GM21576 (cell line): Measurements from ENCODE around the gene CA11.

Source experiments
- ATAC-seq: cut with Tn5 transposase; IDR thresholded peaks from one replicate; pipeline ENCODE4 v1.9.1; 2021; ENCODE audit warnings: mild to moderate bottlenecking, moderate library complexity; ENCODE audit not compliant: unreplicated experiment

Gene CA11

DNA sequence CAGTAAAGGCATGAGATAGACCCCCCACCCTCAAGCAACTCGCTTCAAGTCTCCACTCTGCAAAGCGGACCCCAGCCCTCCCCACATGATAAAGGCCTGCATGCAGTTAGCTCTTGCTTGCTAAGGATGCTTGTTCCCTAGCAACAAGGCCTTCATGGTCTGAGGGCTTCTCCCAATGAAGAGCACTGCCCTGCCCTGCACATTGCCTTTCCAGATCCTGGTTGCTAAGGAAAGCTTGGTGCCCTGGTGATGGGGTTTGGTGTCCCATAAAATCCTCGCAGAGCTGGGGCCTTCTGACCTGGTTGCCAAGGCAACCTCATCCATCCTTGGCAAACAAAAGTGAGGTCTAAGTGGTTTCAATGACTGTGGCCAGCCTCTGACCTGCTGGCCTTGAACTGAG is 14.8 kb downstream of the CA11 start:
- ATAC-seq, result no peak

DNA sequence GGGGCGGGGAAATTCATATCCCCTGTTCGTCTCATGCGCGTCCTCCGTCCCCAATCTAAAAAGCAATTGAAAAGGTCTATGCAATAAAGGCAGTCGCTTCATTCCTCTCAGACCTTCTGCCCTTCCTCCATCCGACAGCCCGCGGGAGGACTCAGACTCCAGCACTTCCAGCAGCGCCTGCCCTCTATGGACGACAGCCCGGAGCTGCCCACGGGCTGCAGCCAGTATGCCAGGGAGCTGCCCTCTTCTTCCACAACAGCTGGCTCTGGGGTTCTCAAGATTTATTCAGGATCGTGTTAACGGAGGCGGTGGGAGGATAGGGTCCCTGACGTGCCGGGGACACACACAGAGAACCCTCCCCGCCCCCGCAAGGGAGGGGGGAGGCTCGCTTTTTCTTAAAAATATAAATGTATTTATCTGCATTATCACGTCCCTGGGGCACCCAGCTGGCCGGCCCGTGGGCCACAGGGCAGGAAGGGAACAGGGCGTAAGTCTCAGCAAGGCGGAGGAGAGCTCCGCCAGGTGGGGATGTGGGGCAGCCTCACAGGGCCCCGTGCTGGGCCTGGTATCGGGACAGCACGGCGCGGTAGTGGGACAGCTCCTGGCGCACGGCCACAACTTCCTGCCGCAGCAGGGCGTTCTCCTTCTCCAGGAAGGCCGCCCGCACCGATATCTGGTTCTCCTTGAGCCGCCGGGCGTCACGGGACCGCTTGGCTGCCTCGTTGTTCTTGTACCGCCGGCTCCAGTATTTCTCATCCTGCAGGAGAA is 15.5 kb downstream of the CA11 start:
- ATAC-seq, result no peak

DNA sequence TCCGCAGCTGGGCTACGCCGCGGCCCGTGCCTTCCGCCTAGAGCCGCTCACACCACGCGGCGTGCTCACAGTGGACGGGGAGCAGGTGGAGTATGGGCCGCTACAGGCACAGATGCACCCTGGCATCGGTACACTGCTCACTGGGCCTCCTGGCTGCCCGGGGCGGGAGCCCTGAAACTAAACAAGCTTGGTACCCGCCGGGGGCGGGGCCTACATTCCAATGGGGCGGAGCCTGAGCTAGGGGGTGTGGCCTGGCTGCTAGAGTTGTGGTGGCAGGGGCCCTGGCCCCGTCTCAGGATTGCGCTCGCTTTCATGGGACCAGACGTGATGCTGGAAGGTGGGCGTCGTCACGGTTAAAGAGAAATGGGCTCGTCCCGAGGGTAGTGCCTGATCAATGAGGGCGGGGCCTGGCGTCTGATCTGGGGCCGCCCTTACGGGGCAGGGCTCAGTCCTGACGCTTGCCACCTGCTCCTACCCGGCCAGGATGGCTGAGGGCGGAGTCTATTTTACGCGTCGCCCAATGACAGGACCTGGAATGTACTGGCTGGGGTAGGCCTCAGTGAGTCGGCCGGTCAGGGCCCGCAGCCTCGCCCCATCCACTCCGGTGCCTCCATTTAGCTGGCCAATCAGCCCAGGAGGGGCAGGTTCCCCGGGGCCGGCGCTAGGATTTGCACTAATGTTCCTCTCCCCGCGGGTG is 16.2 kb downstream of the CA11 start:
- no peak for ATAC-seq

DNA sequence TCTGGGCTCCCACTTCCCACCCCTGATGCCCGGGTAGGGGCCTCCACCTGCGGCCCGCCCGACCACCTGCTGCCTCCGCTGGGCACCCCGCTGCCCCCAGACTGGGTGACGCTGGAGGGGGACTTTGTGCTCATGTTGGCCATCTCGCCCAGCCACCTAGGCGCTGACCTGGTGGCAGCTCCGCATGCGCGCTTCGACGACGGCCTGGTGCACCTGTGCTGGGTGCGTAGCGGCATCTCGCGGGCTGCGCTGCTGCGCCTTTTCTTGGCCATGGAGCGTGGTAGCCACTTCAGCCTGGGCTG is 16.7 kb downstream of the CA11 start:
- ATAC-seq, result no peak

DNA sequence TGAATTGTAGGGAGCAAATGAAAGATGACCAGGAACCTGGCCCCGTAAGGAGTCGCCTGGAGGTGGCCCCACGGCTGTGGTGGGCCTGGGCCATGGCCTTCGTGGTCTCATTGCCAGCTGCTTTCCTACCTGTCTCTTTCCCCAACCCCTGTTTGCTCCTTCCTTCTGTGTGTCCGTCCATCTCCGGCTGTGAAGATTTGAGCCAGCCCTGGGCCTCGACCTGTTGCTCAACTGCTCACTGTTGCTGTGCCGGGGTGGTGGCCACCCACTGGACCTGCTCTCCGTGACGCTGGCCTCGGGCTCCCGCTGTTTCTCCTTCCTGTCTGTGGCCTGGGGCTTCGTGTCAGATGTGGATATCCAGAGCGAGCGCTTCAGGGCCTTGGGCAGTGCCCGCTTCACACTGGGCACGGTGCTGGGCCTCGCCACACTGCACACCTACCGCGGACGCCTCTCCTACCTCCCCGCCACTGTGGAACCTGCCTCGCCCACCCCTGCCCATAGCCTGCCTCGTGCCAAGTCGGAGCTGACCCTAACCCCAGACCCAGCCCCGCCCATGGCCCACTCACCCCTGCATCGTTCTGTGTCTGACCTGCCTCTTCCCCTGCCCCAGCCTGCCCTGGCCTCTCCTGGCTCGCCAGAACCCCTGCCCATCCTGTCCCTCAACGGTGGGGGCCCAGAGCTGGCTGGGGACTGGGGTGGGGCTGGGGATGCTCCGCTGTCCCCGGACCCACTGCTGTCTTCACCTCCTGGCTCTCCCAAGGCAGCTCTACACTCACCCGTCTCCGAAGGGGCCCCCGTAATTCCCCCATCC is 17.3 kb downstream of the CA11 start:
- no peak for ATAC-seq

DNA sequence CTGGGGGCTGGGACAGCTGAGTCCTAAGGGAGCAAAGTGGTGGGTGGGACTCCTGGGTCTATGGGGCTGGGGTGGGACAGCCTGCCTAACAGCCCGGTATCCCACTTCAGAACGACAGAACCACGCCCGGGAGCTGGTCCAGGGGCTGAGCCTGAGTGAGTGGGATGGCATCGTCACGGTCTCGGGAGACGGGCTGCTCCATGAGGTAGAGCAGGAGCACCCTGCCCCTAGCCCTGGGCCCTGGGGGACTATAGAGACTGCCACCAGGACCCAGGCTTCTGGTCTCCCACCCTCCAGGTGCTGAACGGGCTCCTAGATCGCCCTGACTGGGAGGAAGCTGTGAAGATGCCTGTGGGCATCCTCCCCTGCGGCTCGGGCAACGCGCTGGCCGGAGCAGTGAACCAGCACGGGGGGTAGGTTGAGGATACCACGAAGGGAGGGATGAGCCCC is 18.1 kb downstream of the CA11 start:
- no peak for ATAC-seq

DNA sequence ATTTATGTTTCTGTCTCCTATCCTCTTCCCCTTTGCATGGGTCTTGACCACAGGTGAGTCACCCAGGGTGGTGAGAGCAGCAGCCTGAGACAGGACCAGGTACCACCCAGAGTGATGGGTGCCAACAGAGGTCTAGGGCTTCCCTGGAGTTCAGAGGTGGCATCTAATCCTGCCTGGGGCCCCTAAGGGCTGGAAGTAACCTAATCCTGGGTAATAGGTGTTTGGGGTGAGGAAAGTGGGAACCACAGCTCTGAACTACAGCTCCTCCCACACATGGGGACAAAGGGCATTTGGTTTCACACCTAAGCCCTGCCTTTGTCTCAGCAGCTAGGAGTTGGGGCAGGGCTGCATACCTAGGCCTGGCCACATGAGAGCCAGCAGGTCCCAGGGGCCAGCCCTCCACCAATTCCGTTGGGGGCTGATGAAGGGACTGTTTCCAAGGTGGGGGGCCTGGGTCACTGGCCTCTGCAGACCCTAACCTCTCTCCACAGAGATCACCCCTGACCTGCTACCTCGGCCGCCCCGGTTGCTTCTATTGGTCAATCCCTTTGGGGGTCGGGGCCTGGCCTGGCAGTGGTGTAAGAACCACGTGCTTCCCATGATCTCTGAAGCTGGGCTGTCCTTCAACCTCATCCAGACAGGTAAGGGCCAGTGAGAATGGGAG is 18.7 kb downstream of the CA11 start:
- no peak for ATAC-seq

DNA sequence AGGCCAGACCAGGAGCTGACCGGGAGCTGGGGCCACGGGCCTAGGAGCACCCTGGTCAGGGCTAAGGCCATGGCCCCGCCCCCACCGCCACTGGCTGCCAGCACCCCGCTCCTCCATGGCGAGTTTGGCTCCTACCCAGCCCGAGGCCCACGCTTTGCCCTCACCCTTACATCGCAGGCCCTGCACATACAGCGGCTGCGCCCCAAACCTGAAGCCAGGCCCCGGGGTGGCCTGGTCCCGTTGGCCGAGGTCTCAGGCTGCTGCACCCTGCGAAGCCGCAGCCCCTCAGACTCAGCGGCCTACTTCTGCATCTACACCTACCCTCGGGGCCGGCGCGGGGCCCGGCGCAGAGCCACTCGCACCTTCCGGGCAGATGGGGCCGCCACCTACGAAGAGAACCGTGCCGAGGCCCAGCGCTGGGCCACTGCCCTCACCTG is 20.1 kb downstream of the CA11 start:
- no peak for ATAC-seq

DNA sequence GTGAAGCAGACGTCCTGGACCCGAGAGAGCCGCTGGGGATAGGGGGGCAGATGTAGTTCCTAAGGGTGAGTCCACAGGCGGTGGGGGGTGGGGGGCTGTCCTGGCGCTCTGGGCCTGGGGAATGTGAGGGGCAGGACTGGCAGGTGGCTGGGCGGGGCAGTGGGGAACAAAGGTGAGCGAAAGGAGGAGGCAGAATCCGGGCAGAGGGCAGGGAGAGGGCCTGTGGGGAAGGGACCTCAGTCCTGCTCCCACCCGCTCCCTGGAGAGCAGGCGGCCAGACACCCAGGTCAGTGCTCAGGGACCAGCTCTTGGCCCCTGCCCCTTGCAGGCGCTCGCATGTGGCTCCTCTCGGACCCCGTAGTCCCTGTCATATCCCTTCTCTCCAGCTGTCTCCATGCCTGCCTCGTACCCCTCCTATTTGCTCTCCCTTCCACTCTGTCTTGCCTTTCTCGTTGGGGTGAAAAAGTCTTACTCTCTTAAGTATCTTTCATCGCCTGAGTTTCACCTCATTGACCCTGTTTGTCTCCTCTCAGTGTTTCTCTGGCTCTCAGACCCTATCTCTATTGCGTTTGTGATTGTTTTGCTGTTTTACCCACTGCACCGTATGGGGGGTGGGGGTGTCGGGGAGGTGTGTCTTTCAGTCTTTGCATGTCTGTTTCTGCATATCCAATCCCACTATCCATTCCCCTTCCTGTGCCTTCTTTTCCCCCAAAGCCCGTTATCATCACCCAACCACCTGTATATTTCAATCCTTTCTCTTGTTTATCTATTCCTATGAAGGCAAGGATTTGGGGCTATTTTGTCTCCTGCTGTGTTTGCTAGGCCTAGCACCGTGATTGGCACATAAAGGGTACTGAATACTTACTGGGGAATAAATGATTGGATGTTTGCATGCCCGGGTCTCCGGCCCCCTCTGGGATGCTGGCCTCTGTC is 20.9 kb downstream of the CA11 start:
- no peak for ATAC-seq

DNA sequence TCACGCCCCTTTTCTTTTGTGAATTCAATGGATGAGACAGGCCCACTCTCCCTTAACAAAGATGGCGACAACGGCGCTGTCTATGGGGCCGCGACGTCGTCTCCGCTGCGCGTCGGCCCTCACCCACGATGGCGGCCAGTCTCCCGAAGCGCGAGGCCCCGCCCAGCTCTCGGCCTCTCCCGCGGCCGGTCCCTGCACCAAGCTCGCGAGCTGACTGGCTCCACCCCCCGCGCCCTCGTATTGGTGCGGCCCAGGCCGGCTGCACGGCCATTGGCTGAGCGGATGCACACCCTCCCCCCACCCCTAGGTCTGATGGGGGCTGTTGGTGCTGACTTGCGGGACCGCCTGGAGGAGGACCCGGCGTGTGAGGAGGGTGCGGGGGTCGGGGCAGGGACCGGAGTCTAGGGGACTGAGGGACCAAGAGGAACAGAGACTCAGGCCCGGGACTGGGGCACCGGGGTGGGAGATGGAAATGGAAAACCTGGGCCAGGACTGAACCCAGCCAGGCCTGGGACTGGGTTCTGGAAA is 21.9 kb downstream of the CA11 start:
- peak; percentile 54 for ATAC-seq

DNA sequence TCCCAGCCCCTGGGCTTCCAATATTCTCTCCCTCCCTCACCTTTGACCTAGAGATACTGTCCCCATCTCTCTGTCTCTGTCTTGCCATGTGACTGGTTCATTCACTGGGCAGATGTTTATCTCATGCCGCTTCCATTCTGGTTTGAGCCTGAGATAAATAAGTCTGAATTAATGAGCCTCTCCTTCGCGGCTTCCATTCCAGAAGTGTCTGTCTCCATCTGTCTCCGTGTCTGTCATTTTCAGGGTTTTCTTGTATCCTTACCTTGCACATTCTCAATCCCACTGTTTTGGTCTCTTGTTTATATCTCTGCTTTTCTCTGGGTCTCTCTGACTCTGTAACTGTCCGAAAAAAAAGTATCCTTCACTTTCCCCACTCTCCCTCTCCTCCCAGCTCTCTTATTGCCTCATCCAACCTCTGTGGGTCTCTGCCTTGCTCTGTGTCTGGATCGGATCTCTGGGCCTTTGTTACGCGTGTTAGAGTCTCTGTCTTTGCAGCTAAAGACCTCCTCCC is 22.4 kb downstream of the CA11 start:
- ATAC-seq, result no peak

DNA sequence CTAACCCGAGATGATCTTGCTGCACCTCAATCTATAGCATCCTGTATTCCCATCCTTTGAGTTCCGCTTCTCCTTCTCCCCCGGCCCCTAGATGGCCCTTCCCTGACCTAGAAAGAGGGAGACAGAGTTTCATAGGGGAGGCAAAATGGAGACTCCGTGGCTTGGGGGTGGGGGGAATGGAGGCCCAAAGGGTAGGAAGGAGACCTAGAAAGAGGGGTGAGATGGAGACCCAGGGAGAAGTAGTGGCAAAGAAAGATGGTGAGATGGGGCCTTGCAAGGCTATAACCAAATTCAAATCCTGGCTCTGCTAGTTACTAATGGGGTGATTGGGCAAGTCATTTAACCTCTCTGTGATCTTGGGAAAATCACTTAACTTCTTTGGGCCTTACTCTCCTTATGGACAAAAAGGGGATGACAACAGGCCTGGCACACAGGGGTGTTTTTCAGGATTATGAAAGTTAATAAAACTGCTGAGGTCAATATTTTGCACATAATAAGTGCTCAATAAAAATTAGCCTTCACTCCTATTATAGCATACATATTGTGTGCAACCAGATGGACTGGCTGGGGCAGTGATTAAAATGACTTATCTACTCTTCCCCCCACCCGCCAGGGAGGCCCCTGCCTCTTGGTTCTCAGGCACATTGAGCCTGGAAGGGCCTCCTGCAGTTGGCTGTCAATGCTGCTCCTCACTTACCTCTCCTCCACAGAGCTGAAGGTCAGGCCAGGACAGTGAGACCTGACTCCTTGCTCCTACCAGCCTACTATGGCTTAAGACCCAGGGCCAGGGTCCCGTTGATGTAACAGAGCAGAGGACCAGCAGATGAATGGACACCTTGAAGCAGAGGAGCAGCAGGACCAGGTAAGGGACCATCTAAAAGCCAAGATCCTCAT is 26.0 kb downstream of the CA11 start:
- ATAC-seq, result no peak

DNA sequence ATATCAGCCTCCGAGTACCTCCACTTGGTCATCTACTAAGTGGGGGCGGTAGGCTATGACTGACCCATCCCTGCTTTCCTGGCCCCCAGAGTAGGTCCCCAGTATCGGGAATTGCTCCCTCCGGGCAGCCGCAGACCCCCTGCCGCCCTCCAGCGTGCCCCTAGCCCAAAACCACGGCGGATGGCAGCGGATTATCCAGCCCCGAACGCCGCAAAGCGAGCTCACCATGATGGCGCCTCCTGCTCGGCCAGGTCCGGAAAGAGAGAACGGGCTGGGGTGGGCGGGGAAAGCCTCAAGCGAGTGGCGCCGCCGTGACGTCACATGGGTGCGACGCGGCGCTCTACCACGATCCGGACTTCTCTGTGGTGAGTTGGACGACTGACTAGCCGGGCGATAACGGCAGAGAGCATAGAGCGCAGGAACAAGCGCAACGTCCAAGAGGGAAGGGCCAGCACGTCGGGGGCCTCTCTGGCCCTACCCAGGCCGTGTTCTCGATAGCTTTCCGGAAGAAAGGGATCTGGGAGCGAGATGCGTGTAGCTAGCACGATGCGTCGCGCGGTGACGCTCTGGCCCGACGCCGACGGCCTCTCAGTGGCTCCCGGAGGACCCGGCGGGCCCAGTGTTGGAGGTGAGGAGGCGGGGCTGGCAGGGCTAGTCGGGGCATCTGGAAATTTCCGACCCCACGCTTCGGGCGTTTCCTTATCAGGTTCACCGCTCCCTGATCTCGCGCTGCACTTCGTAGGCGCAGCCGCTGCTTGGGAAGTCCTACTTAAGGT is 26.9 kb downstream of the CA11 start, which contains the start of the genes RPL18 and SPHK2:
RPL18 (minus strand) TSS at position 263 of the 776 bp plus-strand sequence; CDS start at position 228, 35 bp downstream.
SPHK2 (plus strand) TSS at position 591 of the 776 bp plus-strand sequence. CDS start 1,009 bp downstream, outside the sequence.
- ATAC-seq, result peak; percentile 77

DNA sequence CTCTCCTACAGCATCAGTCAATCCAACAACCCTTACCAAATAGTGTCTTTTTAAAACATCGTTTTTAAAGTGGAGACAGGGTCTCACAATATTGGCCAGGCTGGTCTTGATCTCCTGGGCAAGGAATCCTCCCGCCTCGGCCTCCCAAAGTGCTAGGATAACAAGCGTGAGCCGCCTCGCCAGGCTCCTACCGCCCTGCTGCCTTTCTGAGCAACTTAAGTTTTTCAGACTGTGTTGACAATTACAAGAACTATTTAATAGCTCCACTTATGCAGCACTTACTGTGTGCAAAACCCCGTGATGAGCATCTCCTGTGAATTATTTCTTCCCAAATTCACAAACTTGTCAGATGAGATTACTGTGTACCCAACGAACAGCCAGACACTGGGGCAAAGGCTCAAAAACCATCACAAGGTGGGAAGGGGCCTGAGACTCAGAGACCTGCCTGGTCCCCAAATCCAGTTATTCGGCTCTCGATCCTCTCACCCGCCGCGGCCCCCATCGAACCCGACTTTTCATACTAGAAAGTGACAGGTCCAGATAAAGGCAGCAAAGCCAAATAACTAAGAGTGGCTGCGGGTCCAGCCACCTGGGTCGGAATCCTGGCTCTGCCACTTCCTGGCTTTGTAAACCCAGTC is 27.6 kb downstream of the CA11 start:
- no peak for ATAC-seq

DNA sequence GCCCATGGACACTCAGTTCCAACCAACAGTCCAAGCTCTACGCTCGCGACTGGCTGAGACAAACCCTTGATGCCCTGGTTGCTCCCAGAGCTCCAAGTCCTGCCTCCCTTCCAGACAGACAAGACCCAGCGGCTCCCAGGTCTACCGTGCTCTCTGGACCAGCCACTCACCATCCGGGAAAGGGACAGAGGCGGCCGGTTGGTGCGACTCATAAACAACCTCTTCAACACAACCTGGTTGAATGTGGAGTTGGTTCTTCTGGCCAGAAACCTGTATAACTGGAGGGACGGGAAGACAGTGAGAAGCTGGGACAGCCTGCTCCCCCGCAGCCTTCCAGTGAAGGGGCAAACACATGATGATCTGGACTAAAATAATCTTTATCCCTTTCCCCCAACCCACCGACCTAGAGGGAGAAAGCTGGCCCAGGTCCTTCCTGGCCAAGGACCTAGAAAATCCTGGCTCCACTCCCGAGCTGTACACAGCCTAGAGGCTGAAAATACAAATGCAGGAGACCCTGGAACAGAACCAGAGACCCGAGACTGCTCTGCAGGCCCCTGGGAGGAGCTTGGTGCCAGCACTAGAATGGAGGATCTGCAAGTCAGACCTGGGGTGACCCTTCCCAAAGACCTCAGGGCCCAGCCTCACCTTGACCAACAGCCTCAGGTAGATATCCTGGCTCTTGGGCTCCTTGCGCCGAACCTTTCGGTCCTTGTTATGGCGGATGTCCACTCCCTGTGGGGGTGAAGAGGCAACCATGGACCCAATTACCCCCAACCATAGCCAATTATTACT is 28.6 kb downstream of the CA11 start:
- ATAC-seq, result no peak

DNA sequence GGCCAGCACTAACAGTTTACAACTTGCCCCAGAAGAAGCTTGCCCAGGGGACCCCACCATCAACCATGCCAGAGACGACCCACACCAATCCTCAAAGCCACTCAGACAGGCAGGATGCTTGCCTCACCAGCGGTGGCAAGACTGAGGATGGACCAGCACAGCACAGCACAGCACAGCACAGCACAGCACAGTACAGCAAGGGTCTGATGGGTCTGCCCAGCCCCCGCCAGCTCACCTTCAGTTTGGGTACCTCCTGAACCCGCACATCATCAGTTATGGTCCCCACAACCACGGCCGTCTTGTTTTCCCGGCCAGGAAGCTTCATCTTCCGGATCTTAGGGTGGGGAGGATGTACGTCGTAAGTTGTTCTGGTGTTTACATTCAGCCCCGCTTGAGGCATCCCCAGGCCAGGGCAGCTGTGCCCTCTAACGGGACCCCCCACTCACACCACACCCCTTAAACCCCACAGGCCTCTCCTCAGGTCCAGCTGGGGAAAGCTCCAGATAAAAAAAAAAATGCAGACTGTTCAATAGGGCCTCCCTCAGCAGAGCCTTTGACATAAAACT is 29.4 kb downstream of the CA11 start:
- no peak for ATAC-seq
